Heart left ventricle (tissue), 16 donors: Measurements from ENCODE around the gene OR51E2. TPM values are rescaled to one million over a fixed set of nuclear protein-coding genes. Genes with fewer than 3 reads are reported as not detected.
A peak's percentile ranks its signal among the peaks of the same experiment; 100 is the strongest.

Experiments used
- ATAC-seq, 4 donors: fragments of 200-7000 bp; cut with Tn5 transposase; one replicate each; pipeline ENCODE4 v1.9.1; 2020 to 2022; ENCODE audit warnings: moderate library complexity in 4 of 4, mild to moderate bottlenecking in 3 of 4, moderate number of reproducible peaks in 1 of 4
- DNase-seq, 5 donors: peaks; one replicate each; pipeline ENCODE4 v3.0.0-alpha.2; 2020
- H3K27ac ChIP-seq, 12 donors: fragments of 200-600 bp; sonication (generic) in 4 of 12; one replicate each; pipeline versions ENCODE4 v1.5.0 to v1.8.0; 2016 to 2022; ENCODE audit warnings: mild to moderate bottlenecking in 2 of 12
- H3K27me3 ChIP-seq, 9 donors: fragments of 200-600 bp; sonication (generic) in 2 of 9; one replicate each; pipeline versions ENCODE4 v1.5.1 to v1.8.0; 2016 to 2022; ENCODE audit warnings: mild to moderate bottlenecking in 3 of 9
- H3K36me3 ChIP-seq, 9 donors: fragments of 200-600 bp; sonication (generic) in 2 of 9; one replicate each; pipeline versions ENCODE4 v1.5.0 to v1.8.0; 2018 to 2022; ENCODE audit warnings: mild to moderate bottlenecking in 2 of 9
- H3K4me1 ChIP-seq, 12 donors: fragments of 200-600 bp; sonication (generic) in 4 of 12; one replicate each; pipeline versions ENCODE4 v1.5.0 to v1.8.0; 2016 to 2022; ENCODE audit warnings: mild to moderate bottlenecking in 3 of 12
- H3K4me3 ChIP-seq, 12 donors: fragments of 200-600 bp; sonication (generic) in 4 of 12; one replicate each; pipeline versions ENCODE4 v1.5.0 to v1.8.0; 2017 to 2022; ENCODE audit warnings: mild to moderate bottlenecking in 9 of 12, moderate library complexity in 4 of 12
- H3K9me3 ChIP-seq, 12 donors: fragments of 200-600 bp; sonication (generic) in 4 of 12; one replicate each; pipeline versions ENCODE4 v1.5.0 to v1.8.0; 2016 to 2022; ENCODE audit warnings: mild to moderate bottlenecking in 1 of 12
- POLR2A ChIP-seq, 2 donors: fragments of 450-650 bp; IDR thresholded peaks; one replicate each; pipeline ENCODE4 v1.6.1; 2017; ENCODE audit warnings: antibody characterized with exemption in 2 of 2, mild to moderate bottlenecking in 2 of 2, moderate library complexity in 2 of 2
- WGBS, 4 donors: extraction: QIAGEN DNeasy Blood & Tissue Kit in 2 of 4; methylation state at CpG; one replicate each; pipeline versions ENCODE4 v1.1.5 to v1.1.7; 2013 to 2018; 5-methylcytosine and 5-hydroxymethylcytosine counted together
- intact Hi-C, 10 donors: fragments of 100-400 bp; cut with DNase I; formaldehyde crosslinking; loops; one replicate each; pipeline versions ENCODE4 v1.11.1 to v1.14.2; 2022
- polyA plus RNA-seq, 2 donors: library from polyadenylated mRNA; stranded (reverse); fragments of 200-250 nt; gene quantifications; one replicate each; pipeline ENCODE4 v1.2.3, GENCODE V29; 2013
- total RNA-seq, 9 donors: library from RNA; depleted of rRNA in 2 of 9; stranded (reverse); fragments of >200 nt in 2 of 9; fragmentation: NEBNext Ultra II Directional in 3 of 9; extraction: Animal tissue kit (Norgen Biotek cat#: 25700) in 3 of 9; gene quantifications; one replicate each; pipeline versions ENCODE4 v1.1.0 to v1.2.4, GENCODE V29; 2016 to 2023
- TF ChIP-seq, protein P1 (sequence below), 12 donors: fragments of 200-600 bp; sonication (generic) in 4 of 12; IDR thresholded peaks; one replicate each; pipeline versions ENCODE4 v1.5.0 to v1.8.0; 2018 to 2022; ENCODE audit warnings: antibody characterized with exemption in 12 of 12, mild to moderate bottlenecking in 5 of 12
- donor health status: ischemic (EF 13 %, LVEDD 7.1; RV severe dilation, severe dysfunction).
- donor health status: healthy with polysubstance abuse.
- donor health status: DM: no; HTN: yes; CAD: no.
- donor health status: DM: no; HTN: no; CAD: no.
- donor health status: ischemic (EF 25% LVEDD 6.9; RV normal size, moderate dysfunction).
- donor health status: ischemic (EF 25% LVEDD 5.7; RV mildly dilated, moderate dysfunction).
- donor health status: healthy.
- donor health status: DM: yes; HTN: yes; CAD: no.
- donor health status: ischemic (EF 35%, LVEDD 5.7; RV mildly dilated, moderate dysfunction).
- donor health status: nonischemic (EF 11% LVEDD 7.7; RV severe dilation, severe dysfunction).
- donor health status: DM: yes; HTN: yes; CAD: no.
- donor health status: PGD.
- donor health status: ischemic (EF 29% LVEDD 5.4; RV normal size, mild dysfunction).
- donor health status: nonischemic (EF 23%, LVEDD 6.1; RV moderate dilation, normal function).

Gene OR51E2
- total and polyA plus RNA-seq, 11 donors: 0.08 to 0.50 (median 0.25) TPM; not detected in 4

DNA sequence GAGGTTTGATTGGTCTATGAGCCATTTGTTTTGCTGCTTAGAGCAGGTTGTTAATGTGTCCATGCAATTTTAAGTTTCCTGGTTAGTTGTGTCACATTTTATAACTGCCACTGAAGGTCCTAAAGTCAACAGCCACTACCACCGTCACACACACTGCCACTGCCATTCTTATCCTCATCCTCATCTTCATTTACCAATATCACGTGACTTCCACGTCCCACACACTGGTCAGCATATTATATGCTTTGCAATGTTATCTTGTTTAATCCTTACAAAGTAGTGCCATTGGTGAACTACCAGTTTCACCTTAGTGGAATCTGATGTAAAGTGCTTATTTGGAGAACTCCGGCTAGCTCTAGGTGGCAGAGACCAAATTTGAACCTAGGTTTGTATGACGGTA is 16.6 kb upstream of the OR51E2 start:
- intact Hi-C loops: no loop called here
- no peaks in the 10 kb centered on the region for H3K27me3 ChIP-seq
- TF ChIP-seq, protein P1, sequence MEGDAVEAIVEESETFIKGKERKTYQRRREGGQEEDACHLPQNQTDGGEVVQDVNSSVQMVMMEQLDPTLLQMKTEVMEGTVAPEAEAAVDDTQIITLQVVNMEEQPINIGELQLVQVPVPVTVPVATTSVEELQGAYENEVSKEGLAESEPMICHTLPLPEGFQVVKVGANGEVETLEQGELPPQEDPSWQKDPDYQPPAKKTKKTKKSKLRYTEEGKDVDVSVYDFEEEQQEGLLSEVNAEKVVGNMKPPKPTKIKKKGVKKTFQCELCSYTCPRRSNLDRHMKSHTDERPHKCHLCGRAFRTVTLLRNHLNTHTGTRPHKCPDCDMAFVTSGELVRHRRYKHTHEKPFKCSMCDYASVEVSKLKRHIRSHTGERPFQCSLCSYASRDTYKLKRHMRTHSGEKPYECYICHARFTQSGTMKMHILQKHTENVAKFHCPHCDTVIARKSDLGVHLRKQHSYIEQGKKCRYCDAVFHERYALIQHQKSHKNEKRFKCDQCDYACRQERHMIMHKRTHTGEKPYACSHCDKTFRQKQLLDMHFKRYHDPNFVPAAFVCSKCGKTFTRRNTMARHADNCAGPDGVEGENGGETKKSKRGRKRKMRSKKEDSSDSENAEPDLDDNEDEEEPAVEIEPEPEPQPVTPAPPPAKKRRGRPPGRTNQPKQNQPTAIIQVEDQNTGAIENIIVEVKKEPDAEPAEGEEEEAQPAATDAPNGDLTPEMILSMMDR (IDR thresholded peaks at IDR 0.05): no peak
- no peak for TF ChIP-seq POLR2A (IDR thresholded peaks at IDR 0.05)
- no peak overlapping the region for H3K4me3 ChIP-seq
- no peaks in the 10 kb centered on the region for H3K36me3 ChIP-seq
- WGBS, 4 donors: 74 to 83% (median 78%) methylated on average over 5 of the region's 5 CpGs
- DNase-seq: no peak
- H3K4me1 ChIP-seq: no peaks in the 10 kb centered on the region
- H3K27ac ChIP-seq: no peak overlapping the region
- no peak for ATAC-seq
- no peaks in the 10 kb centered on the region for H3K9me3 ChIP-seq

DNA sequence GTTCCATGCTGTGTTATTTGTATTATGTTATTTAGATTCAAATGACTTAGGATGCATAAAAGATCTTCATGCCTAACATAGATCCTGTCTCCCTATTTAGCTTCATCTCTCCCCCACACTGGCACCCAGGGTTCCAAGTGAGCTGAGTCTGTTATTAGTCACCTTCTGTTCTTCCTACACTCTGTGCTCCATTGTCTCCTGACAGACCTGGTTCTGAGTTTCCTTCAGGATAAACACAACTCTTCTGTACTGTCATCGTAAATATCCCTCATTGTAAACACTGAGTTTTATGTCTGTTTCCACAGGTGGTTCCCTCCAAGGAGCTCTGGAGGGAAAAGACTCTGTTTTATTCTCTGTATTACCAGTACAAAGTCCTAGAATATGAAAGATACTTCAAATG is 15.6 kb upstream of the OR51E2 start:
- Histone ChIP-seq H3K36me3 (no peaks in the 10 kb centered on the region), H3K9me3 (no peaks in the 10 kb centered on the region), H3K27me3 (no peaks in the 10 kb centered on the region), H3K27ac (no peak overlapping the region), H3K4me3 (no peak overlapping the region), H3K4me1 (no peaks in the 10 kb centered on the region)
- WGBS, 4 donors: 67 to 82% (median 74%) methylated on average over 1 of the region's 1 CpG
- no peak for ATAC-seq
- TF ChIP-seq, protein P1 (IDR thresholded peaks at IDR 0.05): no peak
- no peak for TF ChIP-seq POLR2A (IDR thresholded peaks at IDR 0.05)
- DNase-seq: no peak
- intact Hi-C loops: no loop called here

DNA sequence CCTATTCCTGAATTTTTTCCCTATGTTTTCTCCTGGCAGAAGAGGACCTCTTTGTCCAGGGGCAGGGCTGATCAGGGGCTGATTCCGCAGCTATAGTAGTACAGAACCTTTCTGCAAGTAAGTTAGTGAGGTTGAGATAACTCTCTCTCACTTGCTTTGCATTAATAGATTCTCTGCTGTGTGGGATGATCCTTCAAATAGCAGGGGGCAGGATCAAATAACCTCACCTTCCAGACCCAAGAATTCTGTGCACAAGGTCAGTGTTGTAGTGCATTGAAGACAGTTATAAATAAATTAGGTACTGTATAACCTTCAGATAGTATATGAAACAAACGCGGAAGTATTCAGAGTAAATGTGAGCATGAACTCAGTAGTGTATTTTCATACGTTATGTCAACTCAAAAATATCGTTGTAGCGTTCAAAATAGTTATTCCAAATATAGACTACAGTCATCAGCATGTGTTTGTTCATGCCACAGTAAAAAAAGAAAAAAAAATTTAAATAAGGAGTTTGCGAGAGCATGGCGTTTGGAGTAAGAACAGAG is 7.2 kb upstream of the OR51E2 start:
- no peaks in the 10 kb centered on the region for H3K36me3 ChIP-seq
- intact Hi-C loops: loop anchor here in 1 of 10 donors (5.0 kb wide), 1 partner anchor 58 kb away; no protein-coding TSS in a partner anchor
- no peak overlapping the region for H3K27ac ChIP-seq
- no peak for TF ChIP-seq POLR2A (IDR thresholded peaks at IDR 0.05)
- peaks cover 0 to 7% (median 0%) of the 10 kb centered on the region in 12 donors for H3K4me1 ChIP-seq
- DNase-seq (no peak), ATAC-seq (no peak)
- WGBS, 4 donors: 61 to 74% (median 68%) methylated on average over 8 of the region's 8 CpGs
- H3K4me3 ChIP-seq: no peak overlapping the region
- no peaks in the 10 kb centered on the region for H3K27me3 ChIP-seq
- no peaks in the 10 kb centered on the region for H3K9me3 ChIP-seq

DNA sequence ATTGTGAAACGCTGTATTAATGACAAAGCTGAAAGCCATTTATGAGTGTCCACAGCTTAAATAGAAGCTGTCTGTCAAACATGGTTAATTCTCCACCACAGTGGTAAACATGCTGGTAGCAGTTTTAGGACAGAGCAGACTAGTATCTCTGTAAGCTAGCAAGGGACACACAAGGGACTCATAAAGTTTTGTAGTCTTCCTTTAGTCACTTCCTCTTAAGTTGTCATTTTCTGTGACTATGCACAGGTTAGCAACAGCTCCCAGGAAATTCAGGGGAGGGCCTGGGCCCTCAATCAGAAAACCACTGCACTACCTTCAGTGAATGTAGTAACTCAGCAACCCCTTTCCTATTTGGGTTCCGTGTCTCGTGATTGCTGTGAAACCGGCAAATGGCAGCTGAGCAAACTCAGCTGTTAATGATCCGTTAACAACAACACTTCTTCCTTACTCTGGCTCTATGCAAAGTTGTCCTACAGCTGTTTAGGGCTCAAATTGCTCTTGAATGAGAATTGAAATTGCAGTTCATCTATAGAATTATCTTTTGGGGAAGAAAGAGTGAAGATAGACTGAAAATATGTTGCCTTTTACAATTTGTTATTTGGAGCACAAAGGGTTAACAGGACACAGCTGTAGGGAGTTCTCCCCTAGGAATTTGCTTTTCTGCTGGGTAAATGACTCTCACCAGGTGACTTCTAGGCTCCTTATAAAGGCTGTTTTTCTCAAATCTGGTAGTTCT is 6.6 kb upstream of the OR51E2 start, which contains the start of gene MMP26:
MMP26 (plus strand) TSS at position 731 of the 736 bp plus-strand sequence.
- TF ChIP-seq, protein P1 (IDR thresholded peaks at IDR 0.05): no peak
- TF ChIP-seq POLR2A (IDR thresholded peaks at IDR 0.05): no peak
- WGBS, 4 donors: 31 to 46% (median 44%) methylated on average over 5 of the region's 5 CpGs
- no peaks in the 10 kb centered on the region for H3K36me3 ChIP-seq
- H3K9me3 ChIP-seq: no peaks in the 10 kb centered on the region
- DNase-seq (no peak), ATAC-seq (no peak)
- peak within 1 kb of the TSS in 1 of 12 donors; percentile 28 for H3K27ac ChIP-seq
- intact Hi-C loops: loop anchor here in 1 of 10 donors (5.0 kb wide), 1 partner anchor 57 kb away; no protein-coding TSS in a partner anchor
- H3K4me3 ChIP-seq: no peak within 1 kb of the TSS
- peaks cover 0 to 7% (median 0%) of the 10 kb centered on the region in 12 donors for H3K4me1 ChIP-seq
- H3K27me3 ChIP-seq: no peaks in the 10 kb centered on the region
